Stimulated activated CD8-positive, alpha-beta memory T cell treated with anti-CD3 and anti-CD28 coated beads, Interleukin-4, amount 100 ng/mL, for 1 hour (primary cell): ENCODE results near the gene S100A14.

Experiments
- DNase-seq, 2 donors: peaks; one replicate each; pipeline ENCODE4 v3.0.0-alpha.2; 2020; ENCODE audit warnings: low read depth in 2 of 2, low spot score in 1 of 2

Gene S100A14

DNA sequence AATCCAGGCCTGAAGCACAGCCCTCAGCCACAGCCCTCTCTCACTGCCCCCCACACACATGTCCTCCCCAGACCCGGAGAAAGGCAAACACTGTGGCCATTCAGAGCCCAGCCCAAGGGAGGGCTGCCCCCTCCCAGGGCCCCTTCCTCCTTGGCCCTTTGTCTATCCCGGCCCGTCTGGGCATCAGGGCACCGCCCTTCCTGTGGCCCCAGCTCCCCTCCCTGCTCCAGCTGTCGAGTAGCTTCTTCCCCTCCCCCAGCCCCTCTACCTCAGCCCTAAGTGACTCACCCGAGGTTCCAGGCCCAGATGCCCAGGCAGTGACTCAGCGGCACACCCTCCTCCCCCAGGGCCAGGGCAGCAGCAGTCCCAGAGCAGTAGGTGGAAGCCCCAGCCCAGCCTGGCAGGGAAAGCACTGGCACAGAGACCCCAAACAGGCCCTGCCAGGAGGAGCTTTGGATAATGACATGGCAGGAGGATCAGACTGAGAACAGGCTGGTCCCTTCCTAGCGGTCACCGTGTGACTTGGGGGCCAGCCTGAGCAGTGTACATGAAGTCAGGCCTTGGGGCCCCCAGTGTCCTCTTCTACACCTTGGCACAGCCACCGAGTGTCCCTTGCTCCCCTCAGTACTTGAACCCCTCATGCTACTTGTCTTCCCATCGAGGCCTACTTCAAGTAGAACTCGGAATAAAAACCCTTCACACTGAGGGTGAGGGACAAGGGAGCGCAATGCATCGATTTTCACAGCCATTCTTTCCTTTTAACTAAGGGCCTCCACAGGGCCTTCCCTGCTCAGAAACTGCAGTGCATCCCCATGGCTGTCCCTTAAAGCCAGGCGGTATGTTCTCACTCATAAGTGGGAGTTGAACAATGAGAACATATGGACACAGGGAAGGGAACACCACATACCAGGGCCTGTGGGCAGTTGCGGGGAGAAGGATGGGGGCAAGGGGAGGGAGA, 49.4 kb downstream of the S100A14 start:
- peak; percentile 47 to 78 for DNase-seq

DNA sequence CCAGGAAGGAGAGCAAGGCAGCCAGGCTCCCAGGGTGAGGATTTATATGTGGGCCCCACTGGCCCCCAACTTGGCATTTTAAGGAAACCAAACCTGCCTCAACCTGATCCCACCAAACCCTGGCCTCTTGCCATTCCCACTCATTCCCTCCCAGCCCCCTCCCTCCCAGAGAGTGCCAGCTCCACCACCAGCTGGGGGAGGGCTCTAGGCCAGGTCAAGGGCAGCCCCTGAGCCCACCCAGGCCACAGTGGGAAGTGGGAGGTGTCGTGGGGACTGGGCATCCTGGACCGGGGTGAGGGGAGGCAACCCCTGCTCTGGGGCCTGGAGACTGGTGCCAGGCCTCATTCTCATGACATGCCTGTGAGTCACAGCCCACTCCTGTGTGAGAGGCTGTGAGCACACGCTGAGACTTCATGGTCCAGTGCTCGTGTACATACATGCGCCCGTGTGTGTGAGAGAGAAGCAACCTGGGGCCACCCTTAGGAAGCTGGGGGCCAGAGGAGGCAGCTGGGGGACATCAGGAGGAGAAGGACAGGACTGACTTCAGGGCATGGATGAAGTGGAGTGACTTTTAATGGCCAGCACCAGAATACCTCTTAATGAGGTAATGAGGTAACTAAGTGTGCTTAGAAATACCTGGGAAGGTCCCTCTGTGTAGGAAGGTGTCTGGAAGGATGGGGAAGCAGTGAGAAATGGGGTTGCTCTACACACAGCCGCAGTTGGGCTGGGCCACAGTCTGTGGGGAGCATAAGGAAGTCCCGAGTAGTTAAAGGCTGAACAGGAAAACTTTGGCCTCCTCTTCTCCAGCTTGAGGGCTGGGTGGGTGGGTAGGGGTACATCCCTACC, 50.4 kb downstream of the S100A14 start, which contains the start of gene S100A2:
S100A2 (minus strand) TSS at position 316 of the 846 bp plus-strand sequence. CDS start 1,967 bp downstream, outside the sequence.
- no peak for DNase-seq
